CD4-positive, alpha-beta memory T cell (primary cell): ENCODE results near the gene RSPO3. TPM values are rescaled to one million over a fixed set of nuclear protein-coding genes. Genes with fewer than 3 reads are reported as not detected.

Source experiments
- CTCF ChIA-PET: fragments of 350-600 bp; sonication (Branson Sonifier 250); formaldehyde crosslinking; loops from one replicate; lab custom pipeline; 2021; ENCODE audit warnings: inconsistent platforms; ENCODE audit not compliant: partially characterized antibody; lab: Charles Lee
- POLR2A ChIA-PET: fragments of 350-600 bp; sonication (Branson Sonifier 250); formaldehyde crosslinking; loops from one replicate; lab custom pipeline; 2021; ENCODE audit not compliant: partially characterized antibody; lab: Charles Lee
- DNase-seq, 5 donors: peaks; one replicate each; pipeline versions ENCODE4 v3.0.0 to v3.0.0-alpha.2; 2020 to 2022; ENCODE audit warnings: mixed read lengths in 1 of 5
- H3K27ac ChIP-seq: one replicate; pipeline ENCODE4 v1.7.0; 2013; ENCODE audit warnings: low read depth, low read length
- H3K27me3 ChIP-seq: 2 replicates; pipeline ENCODE4 v1.7.0; 2013; ENCODE audit warnings: mild to moderate bottlenecking, low read length, moderate library complexity; ENCODE audit not compliant: insufficient read depth
- H3K36me3 ChIP-seq: 2 replicates; pipeline ENCODE4 v1.7.0; 2013; ENCODE audit warnings: mild to moderate bottlenecking, low read length, moderate library complexity; ENCODE audit not compliant: insufficient read depth
- H3K4me1 ChIP-seq: 2 replicates; pipeline ENCODE4 v1.7.0; 2013; ENCODE audit warnings: mild to moderate bottlenecking, low read length, moderate library complexity; ENCODE audit not compliant: insufficient read depth
- H3K4me3 ChIP-seq, 2 donors: one replicate each; pipeline ENCODE4 v1.7.0; 2013; ENCODE audit warnings: low read length in 2 of 2, mild to moderate bottlenecking in 1 of 2
- H3K9me3 ChIP-seq, 2 donors: one replicate each; pipeline ENCODE4 v1.7.0; 2013; ENCODE audit warnings: low read length in 2 of 2, control low read depth in 1 of 2; ENCODE audit not compliant: control insufficient read depth in 1 of 2
- H3K27ac Mint-ChIP-seq, 7 donors: one replicate each; pipeline ENCODE4 v1.8.0; 2020 to 2021; ENCODE audit warnings: mixed read lengths in 7 of 7, mild to moderate bottlenecking in 6 of 7, inconsistent platforms in 3 of 7, moderate library complexity in 3 of 7
- H3K27me3 Mint-ChIP-seq, 2 donors: one replicate each; pipeline ENCODE4 v1.8.0; 2020 to 2021; ENCODE audit warnings: mixed read lengths in 2 of 2
- H3K36me3 Mint-ChIP-seq, 2 donors: one replicate each; pipeline ENCODE4 v1.8.0; 2020 to 2021; ENCODE audit warnings: mixed read lengths in 2 of 2, inconsistent platforms in 1 of 2, mild to moderate bottlenecking in 1 of 2
- H3K4me1 Mint-ChIP-seq, 4 donors: one replicate each; pipeline ENCODE4 v1.8.0; 2020 to 2021; ENCODE audit warnings: mixed read lengths in 4 of 4, mild to moderate bottlenecking in 1 of 4
- H3K4me3 Mint-ChIP-seq, 8 donors: one replicate each; pipeline ENCODE4 v1.8.0; 2020 to 2021; ENCODE audit warnings: mixed read lengths in 8 of 8, mild to moderate bottlenecking in 7 of 8, moderate library complexity in 6 of 8, inconsistent platforms in 3 of 8
- H3K9me3 Mint-ChIP-seq, 8 donors: one replicate each; pipeline ENCODE4 v1.8.0; 2020 to 2021; ENCODE audit warnings: mixed read lengths in 8 of 8, mild to moderate bottlenecking in 5 of 8, inconsistent platforms in 3 of 8, moderate library complexity in 1 of 8
- intact Hi-C: fragments of 100-400 bp; cut with micrococcal nuclease; formaldehyde crosslinking; loops from one replicate; pipeline ENCODE4 v1.15.1; 2023
- polyA plus RNA-seq, 2 donors: library from polyadenylated mRNA; unstranded; fragments of 300-500 nt; fragmentation: Illumina TruSeq; gene quantifications; one replicate each; pipeline ENCODE4 v1.2.3, GENCODE V29; 2021
- total RNA-seq, 2 experiments: library from RNA; stranded (reverse); gene quantifications; one replicate each; pipeline ENCODE4 v1.2.3, GENCODE V29; 2021

The RSPO3 gene
- total and polyA plus RNA-seq, 4 experiments from 2014 or later, result not detected

DNA sequence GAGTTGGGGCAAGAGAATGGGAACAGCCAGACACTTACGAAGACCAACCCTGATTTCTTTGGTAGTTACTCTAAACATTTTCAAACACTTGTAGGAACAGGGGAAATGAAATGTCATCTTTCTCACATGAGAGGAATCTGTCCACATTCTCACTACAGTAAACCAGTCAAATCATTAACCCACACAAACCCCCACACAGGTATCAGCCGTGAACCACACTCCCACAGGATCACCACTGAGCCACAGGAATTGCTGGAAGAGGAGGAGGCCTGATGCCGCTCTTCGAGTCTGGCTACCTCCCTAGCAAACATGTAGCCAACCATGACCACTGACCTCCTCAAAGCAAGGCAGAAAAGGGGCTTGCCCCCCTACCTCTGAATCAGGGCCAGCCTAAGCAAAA, 6.9 kb upstream of the RSPO3 start:
- ChIA-PET POLR2A (no interaction called here), CTCF (no interaction called here)
- Histone ChIP-seq H3K27ac (no peak overlapping the region), H3K36me3 (no peaks in the 10 kb centered on the region), H3K4me3 (no peak overlapping the region), H3K9me3 (no peaks in the 10 kb centered on the region), H3K4me1 (no peaks in the 10 kb centered on the region), H3K27me3 (no peaks in the 10 kb centered on the region)
- Mint-ChIP-seq H3K9me3 (peaks cover 0 to 4% (median 0%) of the 10 kb centered on the region in 8 donors), H3K27ac (no peak overlapping the region), H3K27me3 (peaks cover 20 to 30% of the 10 kb centered on the region in 2 donors), H3K36me3 (no peaks in the 10 kb centered on the region), H3K4me3 (no peak overlapping the region), H3K4me1 (no peaks in the 10 kb centered on the region)
- intact Hi-C loops, result no loop called here
- DNase-seq, result no peak

GRCh38 chr6:127114214-127114760, 4.2 kb upstream of the RSPO3 start:
- Histone ChIP-seq H3K4me3 (no peak overlapping the region), H3K9me3 (no peaks in the 10 kb centered on the region), H3K27ac (no peak overlapping the region), H3K4me1 (peaks cover under 1% of the 10 kb centered on the region), H3K27me3 (peaks cover 7% of the 10 kb centered on the region), H3K36me3 (no peaks in the 10 kb centered on the region)
- Mint-ChIP-seq H3K27ac (no peak overlapping the region), H3K4me3 (no peak overlapping the region), H3K36me3 (no peaks in the 10 kb centered on the region), H3K9me3 (no peaks in the 10 kb centered on the region), H3K27me3 (peaks cover 35 to 44% of the 10 kb centered on the region in 2 donors), H3K4me1 (peaks cover 5 to 15% (median 11%) of the 10 kb centered on the region in 4 donors)
- intact Hi-C loops, result no loop called here
- DNase-seq, result no peak
- POLR2A ChIA-PET, result no interaction called here
- CTCF ChIA-PET, result no interaction called here

GRCh38 chr6:127115084-127115655, 3.3 kb upstream of the RSPO3 start:
- ChIA-PET POLR2A (no interaction called here), CTCF (no interaction called here)
- no peak overlapping the region for H3K4me3 ChIP-seq
- Mint-ChIP-seq H3K36me3 (no peaks in the 10 kb centered on the region), H3K27me3 (peaks cover 38 to 47% of the 10 kb centered on the region in 2 donors), H3K4me3 (no peak overlapping the region), H3K4me1 (peaks cover 9 to 20% (median 14%) of the 10 kb centered on the region in 4 donors), H3K9me3 (no peaks in the 10 kb centered on the region), H3K27ac (no peak overlapping the region)
- H3K9me3 ChIP-seq, result no peaks in the 10 kb centered on the region
- no peaks in the 10 kb centered on the region for H3K36me3 ChIP-seq
- DNase-seq, result no peak
- H3K27ac ChIP-seq, result no peak overlapping the region
- intact Hi-C loops, result no loop called here
- peaks cover 9% of the 10 kb centered on the region for H3K4me1 ChIP-seq
- peaks cover 7% of the 10 kb centered on the region for H3K27me3 ChIP-seq

GRCh38 chr6:127115746-127116145, 2.7 kb upstream of the RSPO3 start:
- DNase-seq, result no peak
- no peak overlapping the region for H3K27ac ChIP-seq
- H3K4me3 ChIP-seq, result no peak overlapping the region
- intact Hi-C loops, result no loop called here
- H3K27ac Mint-ChIP-seq, result no peak overlapping the region
- ChIA-PET CTCF (no interaction called here), POLR2A (no interaction called here)
- H3K36me3 Mint-ChIP-seq, result no peaks in the 10 kb centered on the region
- H3K36me3 ChIP-seq, result no peaks in the 10 kb centered on the region
- H3K9me3 ChIP-seq, result no peaks in the 10 kb centered on the region
- peaks cover 7% of the 10 kb centered on the region for H3K27me3 ChIP-seq
- peaks cover 10% of the 10 kb centered on the region for H3K4me1 ChIP-seq
- H3K9me3 Mint-ChIP-seq, result no peaks in the 10 kb centered on the region
- H3K4me3 Mint-ChIP-seq, result no peak overlapping the region
- H3K27me3 Mint-ChIP-seq, result peaks cover 40 to 46% of the 10 kb centered on the region in 2 donors
- H3K4me1 Mint-ChIP-seq, result peaks cover 9 to 22% (median 15%) of the 10 kb centered on the region in 4 donors

GRCh38 chr6:127117979-127118297, 533 bp upstream of the RSPO3 start:
- Mint-ChIP-seq H3K4me3 (peak overlapping the region; percentile 40 to 78 (median 62)), H3K9me3 (no peaks in the 10 kb centered on the region), H3K36me3 (no peaks in the 10 kb centered on the region), H3K4me1 (peaks cover 13 to 35% (median 23%) of the 10 kb centered on the region in 4 donors), H3K27me3 (peaks cover 48 to 51% of the 10 kb centered on the region in 2 donors), H3K27ac (no peak overlapping the region)
- intact Hi-C loops, result no loop called here
- H3K27ac ChIP-seq, result no peak overlapping the region
- CTCF ChIA-PET, result no interaction called here
- no peaks in the 10 kb centered on the region for H3K9me3 ChIP-seq
- H3K4me1 ChIP-seq, result peaks cover 14% of the 10 kb centered on the region
- POLR2A ChIA-PET, result no interaction called here
- H3K36me3 ChIP-seq, result no peaks in the 10 kb centered on the region
- no peak overlapping the region for H3K4me3 ChIP-seq
- peaks cover 16% of the 10 kb centered on the region for H3K27me3 ChIP-seq
- DNase-seq, result no peak

DNA sequence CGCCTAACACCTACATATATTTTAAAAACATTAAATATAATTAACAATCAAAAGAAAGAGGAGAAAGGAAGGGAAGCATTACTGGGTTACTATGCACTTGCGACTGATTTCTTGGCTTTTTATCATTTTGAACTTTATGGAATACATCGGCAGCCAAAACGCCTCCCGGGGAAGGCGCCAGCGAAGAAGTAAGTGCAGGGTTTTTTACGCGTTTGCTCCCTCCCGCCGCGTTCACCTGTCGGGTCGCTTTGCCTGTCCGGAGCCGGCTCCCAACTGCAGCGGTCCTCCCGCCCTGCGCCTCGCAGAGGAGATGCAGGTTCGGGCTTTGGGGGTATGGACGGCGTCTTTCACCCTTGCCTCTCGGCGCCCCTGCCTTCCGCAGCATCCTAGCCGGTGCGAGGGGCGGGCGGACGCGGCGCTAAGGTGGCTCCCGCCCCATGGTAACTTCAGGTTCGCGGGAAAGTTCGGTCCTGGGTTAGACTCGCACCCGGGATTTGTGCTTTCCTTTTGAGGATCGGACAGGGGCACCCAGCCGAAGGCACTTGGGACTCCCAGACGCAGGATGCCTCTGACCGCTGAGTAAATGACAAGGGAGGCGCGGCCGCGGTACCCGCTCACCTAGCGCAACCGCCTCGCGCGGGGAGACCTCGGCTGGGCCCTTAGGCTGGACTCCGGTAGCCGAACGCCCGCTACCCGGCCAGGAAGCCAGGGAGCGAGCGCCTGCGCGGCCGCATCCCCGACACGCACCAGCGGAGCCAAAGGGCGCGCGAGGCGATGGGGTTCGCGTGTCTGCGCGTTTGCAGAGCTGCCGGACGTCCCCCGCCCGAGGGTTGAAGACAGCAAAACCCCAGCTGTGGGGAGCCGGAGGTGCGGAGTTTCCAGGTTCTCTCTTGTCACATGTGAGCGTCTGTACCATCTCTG, 891 bp downstream of the RSPO3 start:
- Mint-ChIP-seq H3K9me3 (no peaks in the 10 kb centered on the region), H3K27ac (no peak overlapping the region), H3K27me3 (peaks cover 47 to 53% of the 10 kb centered on the region in 2 donors), H3K4me3 (peak overlapping the region; percentile 67 to 89 (median 77)), H3K36me3 (no peaks in the 10 kb centered on the region), H3K4me1 (peaks cover 13 to 35% (median 23%) of the 10 kb centered on the region in 4 donors)
- H3K4me1 ChIP-seq, result peaks cover 14% of the 10 kb centered on the region
- intact Hi-C loops, result loop anchor here (2.0 kb wide), 1 partner anchor 1809 kb away; no protein-coding TSS in a partner anchor
- H3K4me3 ChIP-seq, result no peak overlapping the region
- H3K27ac ChIP-seq, result no peak overlapping the region
- POLR2A ChIA-PET, result no interaction called here
- peaks cover 16% of the 10 kb centered on the region for H3K27me3 ChIP-seq
- peak in 1 of 5 donors; percentile 27 for DNase-seq
- CTCF ChIA-PET, result no interaction called here
- no peaks in the 10 kb centered on the region for H3K36me3 ChIP-seq
- no peaks in the 10 kb centered on the region for H3K9me3 ChIP-seq
